Stimulated activated CD8-positive, alpha-beta memory T cell treated with anti-CD3 and anti-CD28 coated beads, Interleukin-12 subunit alpha, Interleukin-12 subunit beta, amount 100 ng/mL, for 1 hour (primary cell): ENCODE measurements around the gene DNAH14.

ENCODE experiments used
- DNase-seq: peaks from one replicate; pipeline ENCODE4 v3.0.0-alpha.2; 2020; ENCODE audit warnings: low read depth

Gene DNAH14

GRCh38 chr1:225407755-225408154 lies 478.3 kb downstream of the DNAH14 start:
- DNase-seq = no peak

GRCh38 chr1:225408249-225408648 lies 478.8 kb downstream of the DNAH14 start:
- no peak for DNase-seq

GRCh38 chr1:225409051-225409450 lies 479.6 kb downstream of the DNAH14 start:
- DNase-seq = no peak

GRCh38 chr1:225410036-225410435 lies 480.6 kb downstream of the DNAH14 start:
- no peak for DNase-seq

GRCh38 chr1:225412321-225412720 lies 482.8 kb downstream of the DNAH14 start:
- no peak for DNase-seq

- DNase-seq = no peak
Measured at GRCh38 chr1:225412803-225413351, 483.4 kb downstream of the DNAH14 start.

GRCh38 chr1:225413708-225414375 lies 484.4 kb downstream of the DNAH14 start:
- no peak for DNase-seq

GRCh38 chr1:225415307-225415706 lies 485.8 kb downstream of the DNAH14 start:
- DNase-seq = no peak

GRCh38 chr1:225415967-225416745 lies 486.7 kb downstream of the DNAH14 start:
- DNase-seq = no peak

- no peak for DNase-seq
Measured at GRCh38 chr1:225418059-225418458, 488.6 kb downstream of the DNAH14 start.

GRCh38 chr1:225418598-225418997 lies 489.1 kb downstream of the DNAH14 start:
- no peak for DNase-seq

GRCh38 chr1:225422031-225422605 lies 492.6 kb downstream of the DNAH14 start:
- DNase-seq = no peak

- DNase-seq = no peak
Measured at GRCh38 chr1:225422795-225423517, 493.5 kb downstream of the DNAH14 start.

- DNase-seq = no peak
Measured at GRCh38 chr1:225423518-225423855, 494.0 kb downstream of the DNAH14 start.

- no peak for DNase-seq
Measured at GRCh38 chr1:225424562-225425200, 495.2 kb downstream of the DNAH14 start.

GRCh38 chr1:225425201-225425786 lies 495.8 kb downstream of the DNAH14 start:
- DNase-seq = no peak

GRCh38 chr1:225426395-225427234 lies 497.1 kb downstream of the DNAH14 start:
- peak; percentile 12 for DNase-seq

- DNase-seq = peak; percentile 11
Measured at GRCh38 chr1:225427235-225428067, 498.0 kb downstream of the DNAH14 start, which contains the start of gene LBR. TSS of gene LBR (minus strand) at chr1:225428038. CDS start at chr1:225424075, 3,963 bp downstream.

GRCh38 chr1:225428068-225428880 lies 498.8 kb downstream of the DNAH14 start:
- DNase-seq = peak; percentile 87
